Peyer's patch (tissue), 4 donors: ENCODE measurements around the gene MMP26.

Experiments
- CTCF ChIP-seq, 6 experiments: fragments of 450-650 bp in 4 of 6; fragments of 200-600 bp in 2 of 6; sonication (generic) in 1 of 6; IDR thresholded peaks; one replicate each; pipeline ENCODE4 v1.5.1; 2017 to 2019; ENCODE audit warnings: antibody characterized with exemption in 6 of 6, mild to moderate bottlenecking in 3 of 6, moderate library complexity in 1 of 6
- POLR2A ChIP-seq, 2 donors: fragments of 450-650 bp; IDR thresholded peaks; one replicate each; pipeline ENCODE4 v1.5.1; 2017; ENCODE audit warnings: antibody characterized with exemption in 2 of 2, mild to moderate bottlenecking in 2 of 2, moderate library complexity in 2 of 2

GRCh38 chr11:4658629-4659445, 45.7 kb upstream of the MMP26 start:
- no peak for TF ChIP-seq POLR2A (IDR thresholded peaks at IDR 0.05)
- no peak for TF ChIP-seq CTCF (IDR thresholded peaks at IDR 0.05)
